Embryonic facial prominence (tissue), 1 donor: ENCODE data around the gene DYRK2.
"Not testable (repeated sequence)": the region's sequence is repeated elsewhere in the genome, so short reads cannot be mapped to it uniquely, and the experiment has no call there.

ENCODE experiments used
- DNase-seq: peaks from one replicate; pipeline ENCODE4 v3.0.0-alpha.2; 2016; ENCODE audit errors: extremely low spot score

The DYRK2 gene

DNA sequence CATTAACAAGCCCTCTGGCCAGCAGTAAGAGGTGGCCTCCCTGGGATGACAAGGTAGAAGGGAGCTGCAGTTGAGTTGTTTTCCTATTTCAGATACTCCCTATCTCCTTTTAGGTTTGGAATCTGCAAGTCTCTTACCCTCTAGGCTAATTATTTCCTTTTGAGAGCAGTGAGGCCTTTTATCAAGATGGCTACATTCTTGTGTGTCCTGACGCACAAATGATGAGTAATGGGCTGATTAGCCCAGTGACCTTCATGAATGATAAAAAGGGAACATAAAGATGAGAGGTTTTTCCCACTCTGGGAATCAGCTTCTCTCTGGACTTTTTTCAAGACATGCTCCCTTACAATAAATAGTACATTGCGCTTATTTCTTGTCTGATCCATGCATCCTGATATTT lies 22.9 kb downstream of the DYRK2 start:
- DNase-seq: no peak

DNA sequence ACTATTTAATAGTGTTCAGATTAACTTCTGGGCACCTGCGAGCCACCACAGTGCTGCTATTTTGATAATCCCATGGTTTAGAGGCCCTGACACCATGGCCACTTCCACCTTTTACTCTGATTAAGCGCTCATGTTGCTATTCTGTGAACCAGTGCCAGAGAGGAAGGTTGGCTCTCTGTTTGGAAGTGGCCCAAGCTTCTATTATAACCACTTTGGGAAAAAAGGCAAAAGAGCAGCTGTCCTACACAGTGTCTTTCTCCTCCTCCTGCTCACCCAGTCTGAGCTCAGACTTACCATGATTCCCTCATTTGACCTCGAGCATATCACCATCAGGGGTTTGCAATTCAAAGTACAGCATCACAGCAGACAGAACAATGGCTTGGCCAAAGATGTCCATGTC lies 23.3 kb downstream of the DYRK2 start:
- DNase-seq: no peak

DNA sequence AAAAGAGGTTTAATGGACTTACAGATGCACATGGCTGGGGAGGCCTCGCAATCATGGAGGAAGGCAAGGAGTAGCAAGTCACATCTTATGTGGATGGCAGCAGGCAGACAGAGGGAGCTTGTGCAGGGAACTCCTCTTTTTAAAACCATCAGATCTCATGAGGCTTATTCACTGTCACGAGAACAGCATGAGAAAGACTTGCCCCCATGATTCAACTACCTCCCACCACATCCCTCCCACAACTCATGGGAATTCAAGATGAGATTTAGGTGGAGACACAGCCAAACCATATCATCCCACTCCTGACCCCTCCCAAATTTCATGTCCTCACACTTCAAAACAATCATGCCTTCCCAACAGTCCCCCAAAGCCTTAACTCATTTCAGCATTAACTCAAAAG lies 24.0 kb downstream of the DYRK2 start:
- not testable (repeated sequence) for DNase-seq

DNA sequence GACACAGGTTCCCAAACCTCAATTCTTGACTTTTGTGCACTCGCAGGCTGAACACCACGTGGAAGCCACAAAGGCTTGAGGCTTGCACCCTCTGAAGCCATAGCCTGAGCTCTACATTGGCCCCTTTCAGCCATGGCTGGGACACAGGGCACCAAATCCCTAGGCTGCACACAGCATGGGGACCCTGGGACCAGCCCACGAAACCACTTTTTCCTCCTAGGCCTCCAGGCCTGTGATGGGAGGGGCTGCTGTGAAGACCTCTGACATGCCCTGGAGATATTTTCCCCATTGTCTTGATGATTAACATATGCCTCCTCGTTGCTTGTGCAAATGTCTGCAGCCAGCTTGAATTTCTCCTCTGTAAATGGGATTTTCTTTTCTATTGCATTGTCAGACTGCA lies 25.0 kb downstream of the DYRK2 start:
- not testable (repeated sequence) for DNase-seq

DNA sequence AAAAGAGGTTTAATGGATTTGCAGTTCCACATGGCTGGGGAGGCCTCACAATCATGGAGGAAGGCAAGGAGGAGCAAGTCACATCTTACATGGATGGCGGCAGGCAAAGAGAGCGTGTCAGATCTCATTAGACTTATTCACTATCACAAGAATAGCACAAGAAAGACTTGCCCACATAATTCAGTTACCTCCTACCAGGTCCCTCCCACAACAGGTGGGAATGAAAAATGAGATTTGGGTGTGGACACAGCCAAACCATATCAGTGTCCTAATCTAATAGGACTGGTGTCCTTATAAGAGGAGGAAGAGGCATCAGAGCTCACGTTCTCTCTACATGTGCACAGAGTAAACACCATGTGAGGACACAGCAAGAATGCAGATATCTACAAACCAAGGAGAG lies 25.9 kb downstream of the DYRK2 start:
- DNase-seq: no peak

DNA sequence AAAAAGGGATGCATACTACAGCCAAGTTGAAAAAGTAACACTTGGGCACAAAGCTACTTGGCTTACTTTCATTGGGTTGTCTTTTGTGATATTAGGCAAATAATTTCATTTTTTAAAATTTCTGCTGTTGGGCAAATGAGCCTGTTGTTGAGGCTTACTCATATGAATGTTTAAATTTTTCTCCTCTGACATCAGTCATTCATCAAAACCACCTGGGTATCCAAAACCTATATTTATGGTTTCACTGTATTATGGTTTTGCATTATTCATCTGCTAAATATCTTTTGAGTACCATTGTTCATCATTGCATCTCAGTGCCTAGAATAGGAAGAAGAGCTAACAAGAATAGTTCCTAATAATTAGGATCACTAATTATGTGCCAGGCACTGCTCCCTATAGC lies 28.1 kb downstream of the DYRK2 start:
- DNase-seq: no peak

DNA sequence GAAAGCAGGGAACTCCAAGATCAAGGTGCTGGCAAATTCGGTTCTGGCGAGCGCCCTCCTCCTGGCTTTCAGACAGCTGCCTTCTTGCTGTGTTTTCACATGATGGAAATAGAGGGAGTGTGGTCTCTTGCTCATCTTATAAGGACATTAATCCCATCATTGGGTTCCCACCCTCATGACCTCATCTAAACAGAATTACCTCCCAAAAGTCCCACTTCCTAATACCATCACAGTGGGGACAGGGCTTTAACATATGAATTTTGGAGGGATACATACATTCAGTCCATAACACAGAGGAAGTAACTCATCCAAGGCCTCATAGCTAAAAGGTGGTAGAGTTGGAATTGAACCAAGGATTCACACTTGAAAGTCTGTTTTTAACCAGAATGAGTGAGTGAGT lies 28.6 kb downstream of the DYRK2 start:
- no peak for DNase-seq

DNA sequence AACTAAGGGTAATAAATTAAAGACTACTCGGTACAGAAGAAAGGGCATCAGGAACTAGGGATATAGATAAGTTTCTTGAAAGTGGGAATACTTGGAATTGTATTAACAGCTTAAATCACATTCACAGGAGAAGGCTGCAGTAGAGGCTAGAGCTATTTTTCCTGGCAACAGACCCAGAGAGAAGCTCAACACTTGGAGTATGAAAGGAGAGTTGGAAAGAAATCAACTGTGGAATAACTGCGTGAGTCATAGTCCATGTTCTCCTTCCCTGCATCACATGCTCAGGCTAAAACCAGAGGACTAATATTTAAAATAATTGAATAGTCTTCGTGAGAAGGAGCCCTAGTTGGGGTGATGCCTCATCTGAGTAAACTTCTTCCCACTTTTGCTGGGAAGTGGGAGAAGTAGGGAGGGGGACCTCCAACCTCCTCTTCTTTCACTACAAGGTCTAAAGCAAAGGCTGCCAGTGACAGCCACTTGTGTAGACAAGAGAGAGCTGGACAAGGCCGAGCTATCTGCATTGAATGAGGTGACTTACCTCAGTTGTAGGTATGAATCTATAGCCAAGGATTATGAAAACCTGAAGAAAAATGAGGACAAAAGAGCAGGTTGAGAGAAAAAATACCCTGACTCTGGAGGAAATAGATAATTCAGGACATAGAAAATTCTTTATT lies 32.7 kb downstream of the DYRK2 start:
- DNase-seq: no peak

DNA sequence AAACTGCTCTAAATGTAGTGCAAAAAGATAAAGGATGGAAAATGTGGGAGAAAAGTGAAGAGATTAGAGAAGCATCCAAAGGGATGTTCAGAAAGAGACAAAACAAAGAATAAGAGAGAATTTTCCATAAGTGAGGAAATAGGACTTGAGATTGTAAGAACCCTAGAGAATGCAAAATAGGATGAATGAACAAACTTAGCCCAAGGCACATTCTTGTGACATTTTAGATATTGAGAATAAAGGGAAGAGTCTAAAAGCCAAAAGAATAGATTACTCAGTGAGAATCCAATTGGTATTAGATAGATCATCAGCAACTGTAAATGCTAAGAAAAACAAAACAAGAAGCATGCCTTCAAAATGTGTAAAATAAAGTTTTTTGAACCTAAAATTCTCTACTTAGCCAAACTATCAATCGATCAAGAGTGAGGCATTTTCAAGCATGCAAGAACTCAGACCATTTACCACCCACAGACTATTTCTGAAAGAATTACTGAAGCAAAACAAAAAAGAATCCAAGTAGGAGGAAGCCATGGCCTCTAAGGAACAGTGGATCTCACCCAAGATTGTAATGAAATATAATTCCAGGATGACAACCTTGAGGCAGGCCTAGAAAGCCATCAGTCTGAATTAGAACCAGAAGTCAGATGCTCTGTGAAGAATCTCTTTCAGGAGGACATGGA lies 33.5 kb downstream of the DYRK2 start:
- no peak for DNase-seq

DNA sequence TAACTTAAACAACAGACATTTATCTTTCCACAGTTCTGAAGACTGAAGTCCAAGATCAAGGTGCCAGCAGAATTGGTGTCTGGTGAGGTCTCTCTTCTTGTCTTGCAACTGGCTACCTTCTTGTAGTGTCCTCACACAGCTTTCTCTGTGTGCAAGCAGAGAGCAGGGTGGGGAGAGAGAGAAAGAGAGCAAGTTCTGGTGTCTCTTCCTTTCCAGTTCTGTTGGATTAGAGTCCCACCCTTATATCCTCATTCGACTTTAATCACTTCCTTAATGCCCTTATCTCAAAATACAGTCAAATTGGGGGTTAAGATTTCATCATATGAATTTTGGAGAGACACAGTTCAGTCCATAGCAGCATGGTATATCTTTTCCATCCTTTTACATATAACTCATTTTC lies 40.8 kb downstream of the DYRK2 start:
- no peak for DNase-seq

DNA sequence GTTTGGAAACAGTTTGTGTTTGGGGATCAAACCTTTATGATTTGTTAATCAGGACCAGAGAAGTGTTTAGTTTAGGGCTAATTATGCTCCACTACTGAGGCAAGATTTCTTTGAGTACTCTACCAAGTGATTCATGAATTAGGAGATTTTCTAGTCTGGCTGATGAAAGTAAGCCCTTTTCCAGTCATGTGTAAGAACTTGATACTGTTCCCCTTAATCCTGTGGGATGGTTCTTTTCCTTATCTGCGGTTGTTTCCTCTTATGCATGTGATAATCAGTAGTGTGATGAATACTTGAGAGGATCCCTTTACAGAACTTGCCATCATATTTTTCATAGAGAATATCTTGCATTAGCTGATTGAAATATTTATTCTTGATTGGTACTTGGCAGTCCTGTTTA lies 42.1 kb downstream of the DYRK2 start:
- no peak for DNase-seq

DNA sequence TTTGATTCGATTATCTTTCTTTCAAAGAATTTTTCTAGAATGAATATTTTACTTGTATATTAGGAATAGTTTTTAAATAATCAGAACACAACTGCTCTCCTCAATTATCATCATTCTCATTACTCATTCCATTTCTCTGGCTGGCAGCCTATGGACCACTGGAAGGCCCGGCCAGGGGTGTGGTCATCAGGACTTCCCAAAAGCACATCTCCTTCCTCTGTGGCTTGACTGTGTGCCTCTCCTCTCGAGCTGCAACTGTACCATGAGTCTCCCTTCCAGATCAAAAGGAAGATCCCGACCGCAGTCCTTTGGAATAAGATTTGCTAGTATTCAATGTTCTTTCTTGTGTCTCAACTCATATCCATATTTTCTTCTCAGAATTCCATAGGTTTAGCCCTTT lies 42.7 kb downstream of the DYRK2 start:
- DNase-seq: no peak

DNA sequence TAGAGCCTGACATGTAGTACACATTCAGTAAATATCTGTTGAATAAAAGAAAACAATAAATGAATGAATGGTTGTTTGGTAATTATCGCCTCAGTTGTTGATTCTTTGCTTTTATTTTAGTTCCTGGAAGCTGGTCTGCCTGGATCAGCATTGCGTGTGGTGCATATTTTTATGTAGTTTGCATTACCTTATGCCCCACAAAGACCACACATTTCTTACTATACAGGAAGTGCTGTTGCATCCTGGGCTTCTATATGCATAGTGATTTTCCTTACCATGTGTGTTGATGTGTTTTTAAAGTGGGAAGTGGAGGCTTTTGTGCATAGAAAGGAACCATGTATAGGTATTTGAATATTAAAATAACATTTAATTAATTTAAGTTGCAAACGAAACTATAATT lies 43.6 kb downstream of the DYRK2 start:
- no peak for DNase-seq

DNA sequence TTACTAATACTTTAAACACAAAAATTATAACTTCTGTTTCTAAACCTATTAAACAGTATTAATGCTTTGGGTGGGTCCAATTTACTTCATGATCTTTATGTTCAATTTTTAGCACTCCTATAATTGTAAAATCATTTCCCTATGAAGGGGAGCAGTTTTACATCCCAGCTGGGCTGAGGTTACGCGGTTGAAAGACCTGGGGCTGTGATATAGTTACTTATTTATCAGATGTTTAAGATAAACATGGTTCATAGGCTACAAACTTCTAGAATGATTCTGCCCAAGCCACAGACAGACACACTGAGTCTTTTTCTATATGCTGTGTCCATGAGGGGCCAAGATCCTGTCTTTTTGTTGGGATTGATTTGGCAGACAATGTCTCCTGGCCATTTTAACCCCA lies 44.4 kb downstream of the DYRK2 start:
- no peak for DNase-seq

DNA sequence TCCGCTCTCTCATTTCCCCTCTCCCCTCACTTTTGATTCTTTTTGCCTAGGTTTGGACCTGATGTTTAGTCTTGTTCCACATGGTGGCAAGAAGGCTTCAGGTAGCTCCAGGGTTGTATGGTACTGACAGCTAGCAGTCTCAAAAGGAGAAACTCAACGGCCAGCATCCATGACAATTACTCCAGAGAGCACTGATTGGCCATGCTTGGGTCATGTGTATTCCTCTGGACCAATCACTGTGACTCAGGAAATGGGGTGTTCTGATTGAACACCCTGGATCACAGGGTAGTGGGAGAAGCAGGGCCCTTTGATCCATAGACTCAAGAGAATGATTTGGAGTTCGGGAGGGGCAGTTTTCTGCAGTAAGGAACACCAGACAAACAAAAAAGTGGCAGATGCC lies 45.3 kb downstream of the DYRK2 start:
- DNase-seq: no peak

DNA sequence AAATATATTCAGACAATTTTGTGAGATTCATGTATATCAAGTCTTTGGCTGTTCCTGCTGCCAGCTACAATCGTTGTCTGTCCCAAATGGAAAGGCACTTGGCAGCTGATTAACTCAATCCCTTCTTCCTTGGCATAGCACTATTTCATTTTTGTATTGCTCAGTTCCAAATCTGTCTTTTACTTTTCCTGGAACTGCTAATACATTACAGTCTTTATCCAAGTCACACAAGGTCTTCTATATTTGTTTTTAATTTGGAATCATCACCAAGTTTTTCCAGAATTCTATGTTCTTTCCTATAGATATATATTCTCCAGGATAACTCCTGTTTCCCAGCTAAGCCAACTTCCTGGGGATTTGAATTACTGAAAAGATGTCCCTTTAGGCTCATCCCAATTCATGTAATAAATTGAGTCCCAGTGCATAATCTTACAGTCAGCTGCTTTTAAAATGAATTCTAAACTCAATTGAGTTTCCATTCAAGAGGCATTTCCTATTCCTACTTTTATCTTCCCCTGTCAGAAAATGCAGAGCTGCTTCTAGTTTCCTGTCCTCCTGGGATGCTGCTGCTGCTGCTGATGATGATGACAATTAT lies 45.9 kb downstream of the DYRK2 start:
- DNase-seq: no peak

DNA sequence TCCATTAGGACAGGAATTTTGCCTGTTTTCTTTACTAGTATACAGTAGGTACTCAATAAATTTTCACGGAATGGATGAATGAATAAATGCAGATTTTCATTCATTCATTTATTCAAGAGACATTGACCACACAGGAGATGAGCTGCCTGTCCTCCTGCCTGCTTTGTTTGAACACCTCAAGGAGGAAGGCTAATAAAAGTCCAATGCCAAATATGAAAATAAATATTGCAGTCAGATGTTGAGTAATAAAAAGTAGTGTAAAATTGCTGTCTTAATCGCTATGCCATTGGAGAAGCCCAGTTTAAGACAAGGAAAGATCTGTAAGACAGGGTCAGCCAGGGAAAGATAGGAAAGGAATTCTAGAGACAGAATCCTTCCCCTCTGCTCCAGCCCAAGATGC lies 47.4 kb downstream of the DYRK2 start:
- no peak for DNase-seq

DNA sequence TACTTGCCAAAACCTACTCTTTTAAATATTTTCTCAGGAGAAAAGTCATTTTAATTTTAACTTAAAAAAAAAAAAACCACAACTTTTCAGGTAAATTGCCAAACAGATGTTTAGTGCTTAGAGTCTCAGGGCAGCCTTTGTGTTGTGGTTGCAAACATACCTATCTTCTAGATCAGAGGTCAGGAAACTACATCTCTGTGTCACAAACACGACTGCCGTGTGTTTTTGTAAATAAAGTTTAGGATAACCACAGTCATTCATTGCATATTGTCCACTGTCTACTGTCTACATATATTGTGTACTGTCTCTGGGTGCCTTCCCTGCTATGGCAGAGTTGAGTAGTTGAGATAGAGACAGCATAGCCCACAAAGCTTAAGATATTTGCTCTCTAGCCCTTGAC lies 48.9 kb downstream of the DYRK2 start:
- DNase-seq: no peak

DNA sequence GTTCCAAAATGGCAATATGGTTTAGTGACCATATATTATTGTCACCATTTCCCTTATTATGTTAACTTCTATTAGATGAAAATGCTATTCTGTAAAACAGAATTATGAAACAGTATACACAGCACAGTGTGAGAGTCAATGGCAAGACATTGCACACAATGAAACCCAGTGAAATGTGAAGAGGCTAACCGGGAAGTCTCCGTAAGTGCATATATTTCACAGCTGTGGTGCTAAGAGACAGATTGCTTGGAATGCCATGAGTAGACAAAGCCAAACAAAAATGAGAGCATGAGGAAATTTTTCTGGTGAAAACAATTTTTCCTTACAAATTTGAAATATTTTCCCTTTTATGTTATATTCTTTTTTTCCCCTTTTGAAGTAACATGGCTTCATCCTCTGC lies 49.4 kb downstream of the DYRK2 start:
- no peak for DNase-seq

DNA sequence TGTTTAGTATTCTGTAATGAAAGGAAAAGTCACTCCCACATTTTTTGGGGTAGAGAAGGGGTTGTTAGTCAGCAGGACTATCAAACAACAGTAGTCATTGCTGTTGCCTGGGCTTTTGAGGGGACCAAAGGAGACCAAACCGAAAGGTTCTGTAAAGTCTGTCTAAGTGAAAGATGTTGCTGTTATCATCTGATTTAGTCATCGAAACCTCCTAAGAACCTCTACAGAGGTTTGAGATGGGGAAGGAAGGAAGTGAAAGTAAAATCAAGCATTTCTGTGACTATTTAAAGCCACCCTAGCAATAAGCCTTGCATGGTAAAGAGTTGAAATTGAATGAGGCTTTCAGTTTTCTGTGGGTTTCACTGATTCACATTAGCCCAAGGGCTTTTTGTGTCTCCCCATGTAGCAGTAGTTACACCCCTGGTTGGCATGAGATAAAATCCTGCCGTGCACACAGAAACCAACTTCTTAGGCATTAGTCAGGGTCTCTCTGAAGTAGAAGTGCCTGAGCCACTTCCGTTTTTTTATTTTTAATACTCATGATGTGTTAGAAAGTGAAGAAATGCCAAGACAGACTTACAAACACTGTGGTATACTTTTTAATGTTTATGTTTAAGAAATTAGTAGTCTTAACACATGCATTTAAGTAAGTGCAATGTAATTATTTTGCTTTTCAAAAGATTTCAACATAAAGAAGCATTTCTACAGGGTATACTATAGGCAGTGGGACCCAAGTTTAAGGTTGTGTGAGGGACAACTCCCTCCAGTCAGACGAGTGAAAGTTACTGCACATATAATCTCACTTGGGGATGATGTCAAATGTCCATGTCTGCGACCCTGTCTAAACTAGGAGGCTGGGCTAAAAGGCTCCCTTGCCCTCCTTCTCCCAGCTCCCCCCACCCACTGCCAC lies 50.4 kb downstream of the DYRK2 start:
- no peak for DNase-seq

DNA sequence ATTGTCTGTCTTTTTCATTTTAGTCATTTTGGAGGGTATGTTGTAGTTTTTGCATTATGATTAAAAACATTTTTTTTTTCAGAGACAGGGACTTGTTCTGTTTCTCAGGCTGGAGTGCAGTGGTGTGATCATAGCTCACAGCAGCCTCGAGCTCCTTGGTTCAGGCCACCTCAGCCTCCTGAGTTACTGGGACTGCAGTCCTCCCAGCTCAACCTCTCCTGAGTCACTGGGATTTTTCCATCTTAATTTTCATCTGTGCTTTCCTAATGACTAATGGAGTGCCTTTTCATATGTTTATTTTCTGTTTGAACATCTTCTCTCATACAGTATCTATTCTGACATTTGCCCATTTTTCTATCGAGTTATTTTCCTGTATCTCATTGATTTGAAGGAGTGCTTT lies 52.6 kb downstream of the DYRK2 start:
- DNase-seq: no peak

DNA sequence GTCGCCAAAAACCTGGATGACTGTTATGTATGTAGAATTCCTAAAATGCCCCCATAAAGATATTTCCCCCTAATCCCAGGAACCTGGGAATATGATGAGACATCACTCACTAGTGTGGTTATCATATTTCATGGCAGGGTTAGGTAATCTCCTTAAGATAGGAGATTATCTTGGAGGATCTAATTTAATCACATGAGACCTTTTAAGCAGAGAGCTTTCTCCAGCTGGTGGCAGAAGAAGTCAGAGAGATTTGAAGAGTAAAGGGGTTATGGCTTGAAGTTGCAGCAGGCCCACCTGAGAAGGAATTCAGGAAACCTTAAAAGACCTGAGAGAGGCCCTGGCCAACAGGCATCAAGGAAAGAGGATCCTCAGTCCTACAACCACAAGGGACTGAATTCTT lies 53.6 kb downstream of the DYRK2 start:
- no peak for DNase-seq
